A673 (cell line): Measurements from ENCODE around the gene GDPD5. TPM values are rescaled to one million over a fixed set of nuclear protein-coding genes. Genes with fewer than 3 reads are reported as not detected.

ENCODE experiments used
- BruUV-seq: library from RNA; stranded (reverse); fragments of 400-500 nt; replicated peaks from 2 replicates; lab custom pipeline; 2021; lab: Mats Ljungman, UMichigan
- CTCF ChIA-PET: fragments of 300-600 bp; sonication (Branson Sonifier 250); formaldehyde crosslinking; loops from one replicate; lab custom pipeline; 2022; ENCODE audit warnings: antibody characterized with exemption; lab: Charles Lee
- POLR2A ChIA-PET: fragments of 300-600 bp; sonication (Branson Sonifier 250); formaldehyde crosslinking; loops from one replicate; lab custom pipeline; 2022; ENCODE audit warnings: antibody characterized with exemption; ENCODE audit not compliant: low non-redundant PET; lab: Charles Lee
- DNase-seq: peaks from one replicate; pipeline ENCODE4 v3.0.0-alpha.2; 2015; ENCODE audit warnings: low spot score
- H3K27ac ChIP-seq: fragments of 200-600 bp; sonication (generic); 2 replicates; pipeline ENCODE4 v1.5.1; 2016; ENCODE audit warnings: mixed run types, low read depth, mild to moderate bottlenecking, mixed read lengths, antibody characterized with exemption, low read length; ENCODE audit not compliant: poor library complexity, severe bottlenecking
- H3K27me3 ChIP-seq: fragments of 200-600 bp; sonication (generic); replicated peaks from 2 replicates; pipeline ENCODE4 v1.6.1; 2017; ENCODE audit warnings: mixed run types, low read depth, mild to moderate bottlenecking, mixed read lengths, antibody characterized with exemption, low read length; ENCODE audit not compliant: insufficient read depth, poor library complexity
- H3K36me3 ChIP-seq: fragments of 200-600 bp; sonication (generic); 2 replicates; pipeline ENCODE4 v1.6.1; 2016; ENCODE audit warnings: mixed run types, mild to moderate bottlenecking, mixed read lengths, antibody characterized with exemption, low read length; ENCODE audit not compliant: insufficient read depth, poor library complexity, severe bottlenecking
- H3K4me1 ChIP-seq: fragments of 200-600 bp; sonication (generic); 2 replicates; pipeline ENCODE4 v1.6.1; 2017; ENCODE audit warnings: mixed run types, mild to moderate bottlenecking, mixed read lengths, antibody characterized with exemption, low read length; ENCODE audit not compliant: insufficient read depth, poor library complexity, severe bottlenecking
- H3K4me3 ChIP-seq: fragments of 200-600 bp; sonication (generic); 2 replicates; pipeline ENCODE4 v1.5.1; 2016; ENCODE audit warnings: low read depth, mixed run types, mild to moderate bottlenecking, mixed read lengths, low read length; ENCODE audit not compliant: poor library complexity, severe bottlenecking
- H3K9me3 ChIP-seq: fragments of 200-600 bp; sonication (generic); 2 replicates; pipeline ENCODE4 v1.6.1; 2016; ENCODE audit warnings: mixed run types, low read depth, mild to moderate bottlenecking, mixed read lengths, antibody characterized with exemption, low read length; ENCODE audit not compliant: poor library complexity, severe bottlenecking
- EZH2 ChIP-seq: fragments of 200-600 bp; sonication (generic); IDR thresholded peaks from 2 replicates; pipeline ENCODE4 v1.6.1; 2017; ENCODE audit warnings: borderline replicate concordance, low read depth, mild to moderate bottlenecking, mixed read lengths, antibody characterized with exemption, low read length; ENCODE audit not compliant: poor library complexity, severe bottlenecking
- intact Hi-C: fragments of 100-400 bp; cut with micrococcal nuclease; formaldehyde crosslinking; loops from one replicate; pipeline ENCODE4 v1.10.0; 2022; ENCODE audit not compliant: unreplicated experiment
- total RNA-seq: library from RNA; stranded (reverse); gene quantifications from 2 replicates; pipeline ENCODE4 v1.2.3, GENCODE V29; 2021
- TF ChIP-seq, protein P1 (sequence below): fragments of 300-800, 200-600 bp; sonication (generic); conservative IDR thresholded peaks from 2 replicates; pipeline ENCODE4 v1.5.1; 2017; ENCODE audit warnings: low read depth, mild to moderate bottlenecking, antibody characterized with exemption, low read length, moderate library complexity, mixed read lengths

GDPD5 gene
- total RNA-seq, 1 experiment from 2014 or later = 1.4 TPM

DNA sequence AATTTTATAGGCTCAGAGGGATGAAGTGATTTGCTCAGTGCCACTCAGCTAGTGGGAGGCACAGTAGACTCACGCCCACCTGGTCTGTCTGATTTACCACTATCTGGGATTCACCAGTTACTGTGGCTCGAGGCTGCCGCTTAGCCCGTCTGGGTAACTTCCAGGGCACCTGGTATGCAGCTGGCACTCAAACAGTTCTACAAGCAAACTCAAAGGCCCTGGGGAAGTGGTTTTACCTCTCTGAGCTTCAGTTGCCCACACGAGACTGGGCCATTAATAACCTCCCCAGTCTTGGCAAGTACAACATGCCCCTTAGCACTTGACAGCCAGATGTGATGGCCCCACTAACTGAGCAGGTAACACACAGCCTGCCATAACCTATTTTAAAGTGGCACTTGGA lies 2.6 kb downstream of the GDPD5 start:
- H3K27ac ChIP-seq = no peak overlapping the region
- ChIA-PET POLR2A (no interaction called here), CTCF (interaction anchor here (1.1 kb wide), 1 partner anchor 79 kb away, joined by 3 read pairs; no protein-coding TSS in a partner anchor)
- peaks cover 15% of the 10 kb centered on the region for H3K27me3 ChIP-seq
- H3K9me3 ChIP-seq = no peaks in the 10 kb centered on the region
- no peak for TF ChIP-seq EZH2
- TF ChIP-seq, protein P1, sequence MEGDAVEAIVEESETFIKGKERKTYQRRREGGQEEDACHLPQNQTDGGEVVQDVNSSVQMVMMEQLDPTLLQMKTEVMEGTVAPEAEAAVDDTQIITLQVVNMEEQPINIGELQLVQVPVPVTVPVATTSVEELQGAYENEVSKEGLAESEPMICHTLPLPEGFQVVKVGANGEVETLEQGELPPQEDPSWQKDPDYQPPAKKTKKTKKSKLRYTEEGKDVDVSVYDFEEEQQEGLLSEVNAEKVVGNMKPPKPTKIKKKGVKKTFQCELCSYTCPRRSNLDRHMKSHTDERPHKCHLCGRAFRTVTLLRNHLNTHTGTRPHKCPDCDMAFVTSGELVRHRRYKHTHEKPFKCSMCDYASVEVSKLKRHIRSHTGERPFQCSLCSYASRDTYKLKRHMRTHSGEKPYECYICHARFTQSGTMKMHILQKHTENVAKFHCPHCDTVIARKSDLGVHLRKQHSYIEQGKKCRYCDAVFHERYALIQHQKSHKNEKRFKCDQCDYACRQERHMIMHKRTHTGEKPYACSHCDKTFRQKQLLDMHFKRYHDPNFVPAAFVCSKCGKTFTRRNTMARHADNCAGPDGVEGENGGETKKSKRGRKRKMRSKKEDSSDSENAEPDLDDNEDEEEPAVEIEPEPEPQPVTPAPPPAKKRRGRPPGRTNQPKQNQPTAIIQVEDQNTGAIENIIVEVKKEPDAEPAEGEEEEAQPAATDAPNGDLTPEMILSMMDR = no peak
- no TSS peak for BruUV-seq
- no peaks in the 10 kb centered on the region for H3K36me3 ChIP-seq
- no peak overlapping the region for H3K4me3 ChIP-seq
- intact Hi-C loops = no loop called here
- peaks cover 8% of the 10 kb centered on the region for H3K4me1 ChIP-seq
- no peak for DNase-seq

DNA sequence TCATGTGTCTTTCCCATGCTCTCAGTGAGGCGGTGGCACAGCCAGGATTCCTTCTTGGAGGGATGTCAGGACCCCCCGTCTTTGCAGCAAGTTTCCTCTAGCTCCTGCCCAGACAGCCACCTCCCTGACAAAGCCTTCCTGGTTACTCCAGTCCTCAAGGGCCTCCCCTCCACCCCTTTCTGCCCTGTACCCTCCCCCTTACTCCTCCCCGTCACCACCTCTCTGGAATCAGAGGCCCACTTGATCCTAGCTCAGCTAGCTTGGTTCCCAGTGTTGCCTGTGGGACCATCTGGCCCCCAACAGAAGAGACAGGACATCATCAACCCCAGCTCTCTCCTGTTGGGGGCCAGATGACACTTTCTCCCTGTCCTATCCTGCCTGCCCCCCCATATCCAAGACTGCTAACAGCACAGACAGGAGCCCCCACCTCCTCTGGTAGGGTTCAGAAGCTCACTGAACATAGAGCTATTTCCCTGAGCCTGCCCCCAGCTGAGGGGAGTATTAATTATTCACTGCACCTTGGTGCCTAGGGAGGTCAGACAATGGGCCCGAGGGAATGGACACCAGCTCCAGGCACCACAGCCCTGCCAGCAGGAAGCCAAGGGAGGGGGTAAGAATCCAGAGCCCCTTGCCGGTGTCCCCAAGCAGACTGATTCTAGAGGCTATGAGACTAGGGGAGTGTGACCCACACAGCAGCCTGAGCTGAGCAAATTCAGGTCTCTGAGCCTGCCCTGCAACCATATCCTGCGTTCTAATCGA lies 3.3 kb downstream of the GDPD5 start:
- ChIA-PET CTCF (interaction anchor here (0.8 to 1.1 kb wide), 2 partner anchors 48 to 78 kb away, joined by 3 read pairs; no protein-coding TSS in a partner anchor), POLR2A (no interaction called here)
- H3K27ac ChIP-seq = no peak overlapping the region
- DNase-seq = no peak
- no TSS peak for BruUV-seq
- H3K4me3 ChIP-seq = no peak overlapping the region
- TF ChIP-seq, protein P1 = no peak
- no peak for TF ChIP-seq EZH2
- H3K36me3 ChIP-seq = no peaks in the 10 kb centered on the region
- H3K27me3 ChIP-seq = peaks cover 15% of the 10 kb centered on the region
- intact Hi-C loops = no loop called here
- H3K9me3 ChIP-seq = no peaks in the 10 kb centered on the region
- H3K4me1 ChIP-seq = peaks cover 8% of the 10 kb centered on the region

GRCh38 chr11:75520688-75521087 lies 5.1 kb downstream of the GDPD5 start:
- ChIA-PET POLR2A (no interaction called here), CTCF (interaction anchor here (0.6 kb wide), 1 partner anchor 26 kb away, joined by 3 read pairs; no protein-coding TSS in a partner anchor)
- no peak for DNase-seq
- TF ChIP-seq, protein P1 = no peak
- no peak for TF ChIP-seq EZH2
- Histone ChIP-seq H3K36me3 (no peaks in the 10 kb centered on the region), H3K4me3 (no peak overlapping the region), H3K27ac (no peak overlapping the region), H3K9me3 (no peaks in the 10 kb centered on the region), H3K4me1 (peaks cover 8% of the 10 kb centered on the region), H3K27me3 (peaks cover 15% of the 10 kb centered on the region)
- no TSS peak for BruUV-seq
- intact Hi-C loops = no loop called here
